Occipital lobe (tissue), 2 donors: ENCODE data around the gene TRMT44. TPM values are rescaled to one million over a fixed set of nuclear protein-coding genes. Genes with fewer than 3 reads are reported as not detected.

Source experiments
- DNase-seq: peaks from one replicate; lab custom pipeline; 2025; lab: John Stamatoyannopoulos, UW
- total RNA-seq: library from RNA; depleted of rRNA; stranded (reverse); fragments of >200 nt; gene quantifications from one replicate; pipeline ENCODE4 v1.2.3, GENCODE V29; 2014

Gene TRMT44
- total RNA-seq, 1 donor from 2014 or later = 18.9 TPM

DNA sequence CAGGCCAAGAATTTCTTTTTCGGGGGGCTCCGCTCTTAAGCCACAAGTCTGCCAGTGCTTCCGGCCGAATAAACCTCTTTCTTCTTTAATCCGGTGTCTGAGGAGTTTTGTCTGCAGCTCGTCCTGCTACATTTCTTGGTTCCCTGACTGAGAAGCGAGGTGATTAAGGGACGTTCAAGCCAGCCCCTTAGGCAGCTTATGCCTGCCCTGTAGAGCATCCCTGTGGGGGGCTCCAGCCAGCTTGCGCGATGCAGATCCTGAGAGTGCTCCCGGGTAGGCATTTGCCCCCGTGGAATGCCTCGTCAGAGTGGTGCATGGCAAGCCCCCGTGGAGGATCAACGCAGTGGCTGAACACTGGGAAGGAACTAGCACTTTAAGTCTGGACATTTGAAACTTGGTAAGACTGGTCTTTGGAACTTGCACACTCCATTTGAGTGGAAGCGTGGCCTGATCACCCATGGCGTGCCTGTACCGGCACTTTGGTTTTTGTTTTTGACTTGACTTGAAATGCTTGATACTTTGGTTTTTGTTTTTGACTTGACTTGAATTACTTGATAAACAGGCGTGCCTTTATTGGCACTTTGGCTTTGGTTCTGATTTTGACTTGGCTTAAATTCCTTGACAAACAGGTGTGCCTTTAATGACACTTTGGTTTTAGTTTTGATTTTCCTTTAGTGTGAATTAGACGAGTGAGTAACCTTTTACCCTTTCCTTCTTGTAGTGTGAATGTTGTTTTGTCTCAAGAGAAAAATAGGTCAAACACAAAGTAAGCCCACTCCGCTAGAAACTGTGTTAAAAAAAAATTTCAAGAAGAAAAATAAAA, 6.1 kb upstream of the TRMT44 start:
- DNase-seq = no peak

DNA sequence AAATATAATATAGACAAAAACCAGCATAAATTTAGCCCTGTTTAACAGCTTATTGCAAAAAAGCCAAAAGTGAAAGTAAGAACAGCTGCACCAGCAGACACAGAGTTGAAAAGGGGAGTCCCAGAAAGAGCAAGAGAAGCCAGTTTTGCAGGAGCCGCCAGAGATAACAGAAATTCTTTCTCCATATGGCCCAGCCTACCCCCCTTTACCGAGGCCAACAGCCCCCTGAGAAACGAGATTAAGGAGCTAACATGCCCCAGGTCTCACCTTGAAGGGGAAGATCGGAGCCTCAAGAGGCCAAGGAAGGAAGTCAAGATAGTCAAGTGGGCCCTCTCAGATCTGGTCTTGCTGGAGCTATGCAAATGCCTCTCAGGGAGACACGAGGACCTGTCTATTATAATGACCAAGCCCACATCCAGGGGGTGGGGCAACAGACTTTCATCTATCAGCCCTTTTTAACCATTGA, 4.9 kb upstream of the TRMT44 start:
- DNase-seq = no peak

- no peak for DNase-seq
Measured at GRCh38 chr4:8437281-8437680, 3.3 kb upstream of the TRMT44 start.

DNA sequence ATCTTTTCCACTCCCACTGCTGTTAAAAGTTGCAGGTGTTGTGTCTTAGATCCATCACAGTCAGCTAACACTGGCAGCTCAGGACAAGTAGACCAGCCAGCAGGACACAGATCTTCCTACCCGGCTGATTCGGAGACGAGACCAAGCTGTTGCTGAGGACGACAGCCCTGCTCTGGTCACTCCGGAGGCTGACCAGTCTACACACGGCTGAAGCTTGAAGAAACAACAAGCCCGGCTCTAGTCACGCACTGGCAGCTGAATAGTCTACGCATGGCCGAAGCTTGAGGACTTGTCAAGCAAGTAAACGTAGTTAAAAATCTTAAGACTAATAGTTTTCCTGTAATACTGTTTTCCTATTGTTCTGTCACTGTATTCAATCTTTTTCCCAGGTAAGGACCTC, 1.8 kb upstream of the TRMT44 start:
- no peak for DNase-seq

- no peak for DNase-seq
Measured at GRCh38 chr4:8439168-8439567, 1.4 kb upstream of the TRMT44 start.

DNA sequence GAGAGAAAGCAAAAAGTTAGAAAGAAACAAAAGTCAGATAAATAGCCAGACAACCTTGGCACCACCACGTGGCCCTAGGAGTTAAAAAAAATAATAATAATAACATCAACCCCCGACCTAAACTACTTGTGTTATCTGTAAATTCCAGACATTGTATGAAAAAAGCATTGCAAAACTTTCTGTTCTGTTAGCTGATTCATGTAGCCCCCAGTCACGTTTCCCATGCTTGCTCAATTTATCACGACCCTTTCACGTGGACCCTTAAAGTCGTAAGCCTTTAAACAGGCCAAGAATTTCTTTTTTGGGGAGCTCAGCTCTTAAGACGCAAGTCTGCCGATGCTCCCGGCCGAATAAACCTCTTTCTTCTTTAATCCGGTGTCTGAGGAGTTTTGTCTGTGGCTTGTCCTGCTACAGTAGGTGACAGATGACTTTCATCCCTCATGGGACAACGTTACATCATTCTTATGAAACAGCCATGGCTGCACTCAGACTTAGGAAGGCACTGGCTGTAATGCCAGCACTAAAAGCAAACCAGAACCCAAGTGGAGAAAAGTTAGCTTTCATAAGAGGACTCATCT, 574 bp upstream of the TRMT44 start:
- DNase-seq = no peak

- DNase-seq = no peak
Measured at GRCh38 chr4:8441499-8442091, 1.0 kb downstream of the TRMT44 start.

DNA sequence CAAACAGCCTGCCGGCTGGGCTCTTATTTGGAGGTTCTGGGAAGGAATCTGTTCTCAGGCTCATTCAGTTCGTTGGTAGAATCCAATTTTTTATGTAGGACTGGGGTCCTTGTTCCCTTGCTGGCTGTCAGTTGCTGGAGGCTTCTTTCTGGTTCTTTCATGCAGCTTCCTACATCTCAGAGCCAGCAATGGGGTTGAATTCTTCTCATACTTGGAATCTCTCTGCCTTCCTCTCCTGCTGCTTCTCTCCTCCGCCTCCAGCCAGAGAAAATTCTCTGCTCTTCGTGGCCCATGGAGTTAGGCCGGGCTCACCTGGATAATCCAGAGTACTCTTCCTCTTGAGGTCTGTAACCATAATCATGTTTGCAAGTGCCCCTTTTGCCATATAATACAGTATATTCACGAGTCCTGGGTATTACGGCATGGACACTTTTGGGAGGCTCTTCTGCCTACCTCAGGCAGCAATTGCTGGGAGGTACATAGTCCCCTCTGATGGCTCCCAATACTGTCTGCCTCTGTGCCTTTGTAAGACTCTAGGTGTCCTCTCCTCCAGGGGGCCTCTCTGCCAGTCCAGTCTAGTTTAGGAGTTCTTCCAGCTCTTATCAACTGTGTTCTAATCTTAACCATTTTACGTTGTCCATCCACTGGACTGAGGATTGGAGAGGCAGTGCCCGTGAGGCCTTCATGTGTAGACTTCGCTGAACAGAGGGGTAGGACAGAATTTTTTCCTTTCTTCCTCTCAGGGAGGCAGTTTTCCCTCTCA, 2.2 kb downstream of the TRMT44 start:
- DNase-seq = no peak

DNA sequence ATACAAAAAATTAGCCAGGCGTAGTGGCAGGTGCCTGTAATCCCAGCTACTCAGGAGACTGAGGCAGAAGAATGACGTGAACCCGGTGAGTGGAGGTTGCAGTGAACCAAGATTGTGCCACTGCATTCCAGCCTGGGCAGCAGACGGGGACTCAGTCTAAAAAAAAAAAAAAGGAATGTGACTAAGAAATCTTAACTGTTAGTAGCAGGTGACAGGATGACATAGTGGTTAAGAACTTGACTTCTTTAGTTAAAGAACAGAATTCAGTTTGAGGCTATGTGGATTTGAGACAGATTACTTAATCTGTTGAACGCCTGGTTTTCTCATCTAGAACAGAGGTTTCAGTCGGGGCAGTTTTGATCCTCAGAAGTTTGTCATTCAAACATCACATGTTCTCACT, 3.2 kb downstream of the TRMT44 start:
- no peak for DNase-seq

DNA sequence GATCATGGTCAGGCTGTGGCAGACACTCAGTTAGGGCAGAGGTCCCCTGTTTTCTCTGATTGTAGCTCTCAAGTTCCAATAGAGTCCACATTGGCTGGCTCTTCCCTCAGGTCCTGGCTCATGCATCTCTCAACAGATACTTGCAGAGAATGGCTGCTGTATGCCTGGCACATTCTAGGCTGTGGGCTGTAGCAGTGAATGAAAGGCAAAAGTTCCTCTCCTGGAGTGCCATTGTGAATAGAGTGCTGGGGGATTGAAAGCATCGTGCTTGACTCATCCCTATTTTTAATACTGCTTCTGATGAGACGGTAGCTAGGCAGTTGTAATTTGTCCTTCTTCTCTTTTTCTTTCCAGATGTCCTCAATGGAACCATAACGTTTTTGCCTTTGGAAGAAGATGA, 5.5 kb downstream of the TRMT44 start:
- no peak for DNase-seq

GRCh38 chr4:8451440-8452182, 11.0 kb downstream of the TRMT44 start:
- no peak for DNase-seq

- no peak for DNase-seq
Measured at GRCh38 chr4:8453957-8454356, 13.4 kb downstream of the TRMT44 start.

GRCh38 chr4:8457646-8458252, 17.2 kb downstream of the TRMT44 start:
- DNase-seq = no peak

GRCh38 chr4:8459867-8460445, 19.4 kb downstream of the TRMT44 start:
- no peak for DNase-seq

DNA sequence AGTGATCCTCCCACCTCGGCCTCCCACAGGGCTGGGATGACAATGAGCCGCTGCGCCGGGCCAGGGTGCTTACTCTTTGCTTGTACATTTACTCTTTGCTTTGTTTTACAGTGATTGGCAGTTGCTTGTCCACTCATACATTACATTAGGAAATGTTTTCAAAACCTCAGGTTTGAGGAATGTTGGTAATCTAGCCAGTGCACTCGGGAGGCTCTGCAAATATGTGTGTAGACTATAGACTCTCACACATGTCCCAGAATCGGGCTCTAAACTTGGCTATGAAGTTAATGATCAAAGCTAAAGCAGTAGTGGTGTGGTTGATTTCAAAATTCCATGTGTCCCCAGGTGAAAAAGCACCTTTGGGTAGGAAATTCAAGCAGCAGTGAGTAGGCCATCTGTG, 20.5 kb downstream of the TRMT44 start:
- DNase-seq = no peak

- DNase-seq = no peak
Measured at GRCh38 chr4:8461616-8462015, 21.0 kb downstream of the TRMT44 start.

GRCh38 chr4:8463811-8464210, 23.2 kb downstream of the TRMT44 start:
- DNase-seq = no peak

GRCh38 chr4:8464381-8464780, 23.8 kb downstream of the TRMT44 start:
- DNase-seq = no peak

- no peak for DNase-seq
Measured at GRCh38 chr4:8465615-8466611, 25.3 kb downstream of the TRMT44 start.
